K562 (cell line): ENCODE data around the gene DALRD3. TPM values are rescaled to one million over a fixed set of nuclear protein-coding genes. Genes with fewer than 3 reads are reported as not detected.

ENCODE experiments used
- ATAC-seq: fragments of 200-7000 bp; cut with Tn5 transposase; 3 replicates; pipeline ENCODE4 v1.9.1; 2020; ENCODE audit warnings: moderate library complexity
- BruUV-seq: library from RNA; stranded (reverse); fragments of 400-500 nt; replicated peaks from 2 replicates; lab custom pipeline; 2021; lab: Mats Ljungman, UMichigan
- CTCF ChIA-PET: fragments of 300-600 bp; formaldehyde crosslinking; extraction: SDS; loops from one replicate; lab custom pipeline; 2021; ENCODE audit warnings: low intra/inter-chr PET ratio; lab: Yijun Ruan, JAX
- POLR2A ChIA-PET: fragments of 300-600, 350-650 bp; sonication (Branson Sonifier 250); formaldehyde crosslinking; extraction: SDS; loops from one replicate; lab custom pipeline; 2021; ENCODE audit warnings: antibody characterized with exemption, inconsistent platforms; lab: Yijun Ruan, JAX
- DNase-seq, 4 experiments: peaks; one replicate each; pipeline versions ENCODE4 v3.0.0 to v3.0.0-alpha.2; 2011 to 2018; ENCODE audit warnings: low spot score in 3 of 4, mixed read lengths in 3 of 4; ENCODE audit errors: extremely low read depth in 1 of 4
- FAIRE-seq: peaks from 2 replicates; lab custom pipeline; 2011; peaks lifted over from hg19 to GRCh38; lab: Jason Lieb, UNC
- H2AFZ ChIP-seq: 2 replicates; pipeline ENCODE4 v1.6.0; 2011; ENCODE audit warnings: low read depth, low read length, control low read depth, inconsistent platforms
- H3K27ac ChIP-seq: fragments of 200-600 bp; 3 replicates; pipeline ENCODE4 v1.8.0; 2011; ENCODE audit warnings: low read depth, mild to moderate bottlenecking, control low read depth, inconsistent platforms, low read length, moderate library complexity, mixed read lengths; ENCODE audit errors: extremely low read depth
- H3K27me3 ChIP-seq, 2 experiments: fragments of 300-600 bp in 1 of 2; 2 replicates in 1 of 2; 3 replicates in 1 of 2; pipeline versions ENCODE4 v1.6.0 to v1.8.0; 2011; ENCODE audit warnings: inconsistent platforms in 2 of 2, low read length in 2 of 2, mild to moderate bottlenecking in 1 of 2, mixed read lengths in 1 of 2, moderate library complexity in 1 of 2; ENCODE audit not compliant: control insufficient read depth in 2 of 2, insufficient read depth in 2 of 2
- H3K36me3 ChIP-seq: fragments of 300-600 bp; 3 replicates; pipeline ENCODE4 v1.8.0; 2011; ENCODE audit warnings: mild to moderate bottlenecking, low read length, inconsistent platforms; ENCODE audit not compliant: control insufficient read depth, insufficient read depth
- H3K4me1 ChIP-seq, 2 experiments: fragments of 200-600 bp in 1 of 2; replicated peaks in 1 of 2; 2 replicates in 1 of 2; 3 replicates in 1 of 2; pipeline versions ENCODE4 v1.5.1 to v1.8.0; 2011; ENCODE audit warnings: inconsistent platforms in 2 of 2, low read length in 2 of 2, mild to moderate bottlenecking in 1 of 2, mixed read lengths in 1 of 2, moderate library complexity in 1 of 2; ENCODE audit not compliant: control insufficient read depth in 2 of 2, insufficient read depth in 2 of 2
- H3K4me2 ChIP-seq: 2 replicates; pipeline ENCODE4 v1.6.1; 2011; ENCODE audit warnings: low read length, control low read depth, inconsistent platforms, mixed read lengths; ENCODE audit not compliant: insufficient read depth
- H3K4me3 ChIP-seq: fragments of 200-600 bp; sonication (generic), shearing (Covaris generic); 2 replicates; pipeline ENCODE4 v1.5.1; 2016; ENCODE audit warnings: control low read depth, inconsistent platforms
- H3K79me2 ChIP-seq: fragments of 200-600 bp; 3 replicates; pipeline ENCODE4 v1.8.0; 2011; ENCODE audit warnings: low read length, inconsistent platforms; ENCODE audit not compliant: control insufficient read depth, insufficient read depth
- H3K9ac ChIP-seq, 2 experiments: 2 replicates each; pipeline versions ENCODE4 v1.6.0 to v1.6.1; 2011; ENCODE audit warnings: low read depth in 2 of 2, low read length in 2 of 2, control low read depth in 1 of 2, inconsistent platforms in 1 of 2, mild to moderate bottlenecking in 1 of 2, mixed read lengths in 1 of 2; ENCODE audit not compliant: insufficient read depth in 1 of 2
- H3K9me1 ChIP-seq: one replicate; pipeline ENCODE4 v1.6.0; 2011; ENCODE audit warnings: inconsistent platforms, mild to moderate bottlenecking, low read length, moderate library complexity; ENCODE audit not compliant: control insufficient read depth, insufficient read depth
- H3K9me3 ChIP-seq: replicated peaks from 2 replicates; pipeline ENCODE4 v1.5.1; 2011; ENCODE audit warnings: low read depth, low read length, inconsistent platforms; ENCODE audit not compliant: control insufficient read depth, insufficient read depth
- H4K20me1 ChIP-seq: replicated peaks from 2 replicates; pipeline ENCODE4 v1.6.1; 2011; ENCODE audit warnings: low read length, inconsistent platforms, mixed read lengths; ENCODE audit not compliant: control insufficient read depth, insufficient read depth
- EHMT2 ChIP-seq: fragments of 450-650 bp; IDR thresholded peaks from 2 replicates; pipeline ENCODE4 v1.6.1; 2018; ENCODE audit warnings: antibody characterized with exemption
- ELF2 ChIP-seq: fragments of 250-450 bp; sonication (Bioruptor Pico); IDR thresholded peaks from 2 replicates; pipeline ENCODE4 v1.5.0; 2021; ENCODE audit warnings: mild to moderate bottlenecking
- ELK3 ChIP-seq: fragments of 450-650 bp; formaldehyde crosslinking; IDR thresholded peaks from 2 replicates; pipeline ENCODE4 v1.4.0; 2020; ENCODE audit warnings: mild to moderate bottlenecking
- EZH2 ChIP-seq: IDR thresholded peaks from 2 replicates; pipeline ENCODE4 v1.6.1; 2012; ENCODE audit warnings: low read depth, mild to moderate bottlenecking, inconsistent platforms, low read length, borderline replicate concordance
- HMG20B ChIP-seq: fragments of 250-450 bp; sonication (Bioruptor Pico); IDR thresholded peaks from 2 replicates; pipeline ENCODE4 v1.5.0; 2021; ENCODE audit warnings: mild to moderate bottlenecking
- ID3 ChIP-seq, 2 experiments: fragments of 250-450 bp in 1 of 2; fragments of 450-650 bp in 1 of 2; sonication (Bioruptor Pico) in 1 of 2; IDR thresholded peaks; 2 replicates each; pipeline versions ENCODE4 v1.6.1 to v1.8.0; 2016 to 2021; ENCODE audit warnings: mild to moderate bottlenecking in 2 of 2, moderate library complexity in 2 of 2, missing compliant biosample characterization in 1 of 2, missing genetic modification characterization in 1 of 2
- SOX6 ChIP-seq: fragments of 450-650 bp; IDR thresholded peaks from 2 replicates; pipeline ENCODE4 v1.6.1; 2014; ENCODE audit warnings: mild to moderate bottlenecking
- STAT5A ChIP-seq: IDR thresholded peaks from 2 replicates; pipeline ENCODE4 v1.6.1; 2012; ENCODE audit warnings: low read length, inconsistent platforms, borderline replicate concordance
- TEAD2 ChIP-seq: fragments of 450-650 bp; IDR thresholded peaks from 2 replicates; pipeline ENCODE4 v1.6.1; 2016; ENCODE audit warnings: missing genetic modification characterization, control low read depth, missing compliant biosample characterization
- ZNF408 ChIP-seq: fragments of 250-450 bp; sonication (Bioruptor Pico); IDR thresholded peaks from 2 replicates; pipeline ENCODE4 v1.4.0; 2020; ENCODE audit warnings: low read depth, mild to moderate bottlenecking, moderate library complexity
- ZNF695 ChIP-seq: fragments of 450-650 bp; formaldehyde crosslinking; IDR thresholded peaks from 2 replicates; pipeline ENCODE4 v1.4.0; 2020; ENCODE audit warnings: mild to moderate bottlenecking, moderate library complexity
- WGBS: fragments of 100-300 bp; shearing (Covaris generic); methylation state at CpG from one replicate; pipeline ENCODE4 v1.1.6; 2016; ENCODE audit warnings: low coverage, mixed read lengths; ENCODE audit not compliant: insufficient coverage; ENCODE audit errors: missing lambda C conversion rate; 5-methylcytosine and 5-hydroxymethylcytosine counted together
- in situ Hi-C: fragments of 300-500 bp; cut with MboI; formaldehyde crosslinking; loops from 4 replicates; pipeline ENCODE4 v1.15.0; 2018; ENCODE audit warnings: inconsistent platforms, mixed read lengths
- intact Hi-C: fragments of 100-400 bp; cut with micrococcal nuclease; formaldehyde crosslinking; loops from 2 replicates; pipeline ENCODE4 v1.14.2; 2022
- polyA plus RNA-seq, 8 experiments: library from polyadenylated mRNA; depleted of rRNA in 4 of 8; stranded (reverse) in 5 of 8; unstranded in 3 of 8; fragments of >200 nt; fragmentation: Nextera tagmentation in 2 of 8; fragmentation: Illumina TruSeq in 1 of 8; extraction: Ambion mirVana in 2 of 8; extraction: Trizol in 1 of 8; gene quantifications; 2 replicates each; pipeline versions ENCODE4 v1.2.1 to v1.2.3, GENCODE V29; 2011 to 2014; ENCODE audit warnings: inconsistent platforms in 1 of 8, missing spikeins in 1 of 8
- total RNA-seq, 7 experiments: library from RNA; depleted of rRNA in 6 of 7; stranded (reverse); fragments of >200 nt in 6 of 7; fragmentation: Illumina TruSeq in 2 of 7; extraction: Trizol in 2 of 7; gene quantifications; 2 replicates each; pipeline versions ENCODE4 v1.2.1 to v1.2.3, GENCODE V29; 2011 to 2021; ENCODE audit warnings: low replicate concordance in 1 of 7
- TF ChIP-seq, protein P1 (sequence below): fragments of 450-650 bp; IDR thresholded peaks from one replicate; pipeline ENCODE4 v1.6.1; 2018; ENCODE audit warnings: mild to moderate bottlenecking, moderate library complexity; ENCODE audit not compliant: partially characterized antibody
- TF ChIP-seq, protein P2 (sequence below): fragments of 450-650 bp; formaldehyde crosslinking; IDR thresholded peaks from 2 replicates; pipeline ENCODE4 v1.4.0; 2020; ENCODE audit warnings: mild to moderate bottlenecking, moderate library complexity

DALRD3 gene
- total and polyA plus RNA-seq, 9 of the 15 experiments (the other 6 are each of a cell fraction or from before 2014, with no cell fraction given): 6.6 to 31.3 (median 14.4) TPM

- Histone ChIP-seq H2AFZ (no peak overlapping the region), H3K4me3 (no peak overlapping the region), H3K27ac (no peak overlapping the region), H3K27me3 (no peaks in the 10 kb centered on the region), H3K36me3 (peaks cover 37% of the 10 kb centered on the region; the same call in 2 of the 3 replicates), H3K4me1 (peaks cover 19 to 58% of the 10 kb centered on the region in 2 experiments; a peak in 4 of 5 replicates), H3K9ac (no peak overlapping the region), H4K20me1 (peaks cover 16% of the 10 kb centered on the region), H3K79me2 (peaks cover 57% of the 10 kb centered on the region), H3K9me3 (no peaks in the 10 kb centered on the region), H3K4me2 (no peak overlapping the region), H3K9me1 (peaks cover 5% of the 10 kb centered on the region)
- in situ Hi-C loops (no loop called here), intact Hi-C loops (loop anchor here (5.0 kb wide), 1 partner anchor 92 kb away; the partner anchor contains the start of gene ARIH2)
- no peak for FAIRE-seq
- no peak for TF ChIP-seq SOX6
- no peak for TF ChIP-seq ID3 (CRISPR knock-in tag; IDR thresholded peaks at IDR 0.05)
- TF ChIP-seq ID3 (tag; IDR thresholded peaks at IDR 0.05): no peak
- TF ChIP-seq ELF2 (CRISPR knock-in tag): no peak
- no peak for TF ChIP-seq EHMT2
- TF ChIP-seq HMG20B (CRISPR knock-in tag): no peak
- TF ChIP-seq ELK3 (CRISPR knock-in tag): no peak
- TF ChIP-seq EZH2: no peak
- TF ChIP-seq, protein P1, sequence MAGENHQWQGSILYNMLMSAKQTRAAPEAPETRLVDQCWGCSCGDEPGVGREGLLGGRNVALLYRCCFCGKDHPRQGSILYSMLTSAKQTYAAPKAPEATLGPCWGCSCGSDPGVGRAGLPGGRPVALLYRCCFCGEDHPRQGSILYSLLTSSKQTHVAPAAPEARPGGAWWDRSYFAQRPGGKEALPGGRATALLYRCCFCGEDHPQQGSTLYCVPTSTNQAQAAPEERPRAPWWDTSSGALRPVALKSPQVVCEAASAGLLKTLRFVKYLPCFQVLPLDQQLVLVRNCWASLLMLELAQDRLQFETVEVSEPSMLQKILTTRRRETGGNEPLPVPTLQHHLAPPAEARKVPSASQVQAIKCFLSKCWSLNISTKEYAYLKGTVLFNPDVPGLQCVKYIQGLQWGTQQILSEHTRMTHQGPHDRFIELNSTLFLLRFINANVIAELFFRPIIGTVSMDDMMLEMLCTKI: no peak
- TF ChIP-seq, protein P2, sequence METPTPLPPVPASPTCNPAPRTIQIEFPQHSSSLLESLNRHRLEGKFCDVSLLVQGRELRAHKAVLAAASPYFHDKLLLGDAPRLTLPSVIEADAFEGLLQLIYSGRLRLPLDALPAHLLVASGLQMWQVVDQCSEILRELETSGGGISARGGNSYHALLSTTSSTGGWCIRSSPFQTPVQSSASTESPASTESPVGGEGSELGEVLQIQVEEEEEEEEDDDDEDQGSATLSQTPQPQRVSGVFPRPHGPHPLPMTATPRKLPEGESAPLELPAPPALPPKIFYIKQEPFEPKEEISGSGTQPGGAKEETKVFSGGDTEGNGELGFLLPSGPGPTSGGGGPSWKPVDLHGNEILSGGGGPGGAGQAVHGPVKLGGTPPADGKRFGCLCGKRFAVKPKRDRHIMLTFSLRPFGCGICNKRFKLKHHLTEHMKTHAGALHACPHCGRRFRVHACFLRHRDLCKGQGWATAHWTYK (CRISPR knock-in tag): no peak
- TF ChIP-seq TEAD2: no peak
- TF ChIP-seq STAT5A: no peak
- no peak for TF ChIP-seq ZNF408 (CRISPR knock-in tag)
- TF ChIP-seq ZNF695 (CRISPR knock-in tag): no peak
- no TSS peak for BruUV-seq
- POLR2A ChIA-PET: interaction anchor here (1.0 to 3.0 kb wide), 3 partner anchors 11 to 82 kb away, joined by 3 to 104 read pairs (median 5); partner anchors contain the start of genes DALRD3 and NDUFAF3
- CTCF ChIA-PET: no interaction called here
- no peak for DNase-seq
- WGBS: 75% methylated on average over 3 of the region's 3 CpGs
- no peak for ATAC-seq
These were observed 9.0 kb downstream of the DALRD3 start for GRCh38 chr3:49009396-49009795.
